Memory B cell (primary cell): Measurements from ENCODE around the gene PDSS2.
A peak's percentile ranks its signal among the peaks of the same experiment; 100 is the strongest.

Source experiments
- ATAC-seq: fragments of 150-1000 bp; cut with Tn5 transposase; 2 replicates; pipeline ENCODE4 v1.10.0; 2021; ENCODE audit warnings: low read depth, mild to moderate bottlenecking, moderate library complexity
- DNase-seq, 2 donors: peaks; one replicate each; pipeline ENCODE4 v3.0.0; 2022; ENCODE audit warnings: low spot score in 2 of 2
- H3K27ac Mint-ChIP-seq: one replicate; pipeline ENCODE4 v1.8.0; 2022; ENCODE audit warnings: mild to moderate bottlenecking, moderate library complexity, mixed read lengths
- H3K27me3 Mint-ChIP-seq: one replicate; pipeline ENCODE4 v1.8.0; 2022; ENCODE audit warnings: mixed read lengths
- H3K36me3 Mint-ChIP-seq: one replicate; pipeline ENCODE4 v1.8.0; 2022; ENCODE audit warnings: mild to moderate bottlenecking, mixed read lengths
- H3K4me1 Mint-ChIP-seq: one replicate; pipeline ENCODE4 v1.8.0; 2022; ENCODE audit warnings: mixed read lengths
- H3K4me3 Mint-ChIP-seq: one replicate; pipeline ENCODE4 v1.8.0; 2022; ENCODE audit warnings: mild to moderate bottlenecking, moderate library complexity, mixed read lengths
- H3K9me3 Mint-ChIP-seq: one replicate; pipeline ENCODE4 v1.8.0; 2022; ENCODE audit warnings: mixed read lengths

PDSS2 gene

GRCh38 chr6:107110200-107110599 is 349.2 kb downstream of the PDSS2 start:
- H3K4me1 Mint-ChIP-seq, result no peaks in the 10 kb centered on the region
- no peaks in the 10 kb centered on the region for H3K36me3 Mint-ChIP-seq
- DNase-seq (no peak), ATAC-seq (no peak)
- H3K4me3 Mint-ChIP-seq, result no peak overlapping the region
- no peaks in the 10 kb centered on the region for H3K27me3 Mint-ChIP-seq
- H3K9me3 Mint-ChIP-seq, result no peaks in the 10 kb centered on the region
- peak overlapping the region; percentile 63 for H3K27ac Mint-ChIP-seq

DNA sequence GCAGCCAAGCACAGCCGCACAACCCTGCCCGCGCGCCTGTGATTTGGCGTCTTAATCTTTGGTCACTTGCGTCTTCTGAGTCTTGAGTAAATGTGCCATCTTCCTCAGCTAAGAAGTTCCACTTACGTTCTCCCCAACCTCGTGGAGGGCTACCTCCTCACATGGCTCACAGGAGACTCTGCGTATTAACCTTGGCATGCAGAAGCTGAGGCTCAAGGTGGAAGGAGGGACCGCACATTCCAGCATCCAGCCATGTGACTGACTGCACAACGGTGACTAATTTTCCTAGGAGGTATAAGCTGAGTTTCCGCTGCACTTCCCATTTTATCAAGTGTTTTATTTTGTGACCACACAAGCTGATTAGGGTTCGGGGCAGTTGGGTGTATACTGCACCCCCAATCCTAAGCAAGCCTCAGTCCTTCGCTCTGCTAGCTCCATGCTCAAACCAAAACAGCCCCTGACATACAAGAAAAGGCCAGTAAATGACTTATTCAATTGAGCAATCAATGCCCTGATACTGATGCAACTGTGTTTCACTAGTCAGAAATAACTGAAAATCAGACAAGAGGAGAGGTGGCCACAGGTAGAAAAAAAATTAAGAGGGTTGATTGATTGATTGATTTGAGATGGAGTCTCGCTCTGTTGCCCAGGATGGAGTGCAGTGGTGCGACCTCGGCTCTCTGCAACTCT is 351.0 kb downstream of the PDSS2 start:
- no peak for DNase-seq
- no peaks in the 10 kb centered on the region for H3K4me1 Mint-ChIP-seq

DNA sequence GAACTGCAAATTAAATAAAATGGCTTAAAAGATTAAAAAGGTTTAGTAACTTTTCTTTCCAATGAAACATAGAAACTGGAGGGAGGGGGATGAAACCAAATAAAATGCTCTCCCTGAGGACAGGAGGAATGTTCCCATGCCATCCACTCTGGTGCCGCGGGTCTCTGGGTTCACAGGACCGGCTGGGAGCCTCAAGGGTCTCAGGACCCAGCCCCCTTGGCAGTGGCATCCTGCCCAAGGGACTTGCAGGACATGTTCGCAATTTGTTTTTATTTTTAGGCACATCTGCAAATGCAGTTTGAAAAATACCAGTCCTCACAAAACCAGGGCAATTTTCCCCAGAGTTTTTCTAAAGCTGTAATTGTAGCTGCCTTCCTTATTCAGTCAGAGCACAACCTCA is 351.6 kb downstream of the PDSS2 start:
- DNase-seq (no peak), ATAC-seq (no peak)
- Mint-ChIP-seq H3K36me3 (no peaks in the 10 kb centered on the region), H3K4me1 (no peaks in the 10 kb centered on the region), H3K27me3 (no peaks in the 10 kb centered on the region), H3K9me3 (no peaks in the 10 kb centered on the region), H3K27ac (no peak overlapping the region), H3K4me3 (no peak overlapping the region)

More for the DNA sequence above, 351.0 kb downstream of the PDSS2 start:
- Mint-ChIP-seq H3K36me3 (no peaks in the 10 kb centered on the region), H3K27ac (no peak overlapping the region), H3K4me3 (no peak overlapping the region), H3K9me3 (no peaks in the 10 kb centered on the region), H3K27me3 (no peaks in the 10 kb centered on the region)
- ATAC-seq, result no peak

GRCh38 chr6:107106165-107106564 is 353.2 kb downstream of the PDSS2 start:
- no peaks in the 10 kb centered on the region for H3K9me3 Mint-ChIP-seq
- H3K4me1 Mint-ChIP-seq, result peaks cover 3% of the 10 kb centered on the region
- H3K36me3 Mint-ChIP-seq, result no peaks in the 10 kb centered on the region
- H3K27me3 Mint-ChIP-seq, result no peaks in the 10 kb centered on the region
- DNase-seq, result no peak
- no peak for ATAC-seq
- H3K27ac Mint-ChIP-seq, result no peak overlapping the region
- no peak overlapping the region for H3K4me3 Mint-ChIP-seq

DNA sequence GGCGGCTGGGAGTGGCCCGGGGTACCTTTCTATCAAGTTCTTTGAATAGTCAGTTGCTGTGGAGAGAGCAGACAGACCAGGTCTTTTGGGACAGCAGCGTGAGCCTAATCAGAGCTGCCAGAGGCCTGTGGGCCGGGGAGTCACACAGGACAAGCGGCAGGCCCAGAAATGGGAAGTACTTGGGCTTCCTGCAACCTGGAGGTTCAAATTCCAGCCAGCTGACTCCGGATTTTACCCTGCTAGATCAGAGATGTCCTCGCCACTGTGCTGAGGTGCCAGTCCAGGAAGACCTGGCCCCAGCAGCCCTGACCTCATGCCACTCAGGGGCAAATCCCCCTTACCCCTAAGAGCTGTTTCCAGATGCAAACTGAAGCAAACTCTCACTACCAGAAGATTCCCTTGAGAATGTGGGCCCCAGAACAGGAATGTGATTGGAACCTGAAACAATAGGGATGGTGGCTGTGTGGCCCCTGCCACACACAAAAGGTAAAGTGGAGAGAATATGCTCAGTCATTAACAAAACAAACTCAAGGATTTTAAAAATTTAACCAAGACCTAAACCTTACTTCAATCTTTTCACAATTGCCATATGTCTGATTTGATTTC is 353.8 kb downstream of the PDSS2 start:
- Mint-ChIP-seq H3K36me3 (no peaks in the 10 kb centered on the region), H3K4me1 (peaks cover 3% of the 10 kb centered on the region), H3K27ac (no peak overlapping the region), H3K4me3 (no peak overlapping the region), H3K9me3 (no peaks in the 10 kb centered on the region), H3K27me3 (no peaks in the 10 kb centered on the region)
- DNase-seq (no peak), ATAC-seq (no peak)

GRCh38 chr6:107103082-107103481 is 356.3 kb downstream of the PDSS2 start:
- Mint-ChIP-seq H3K4me1 (peaks cover 9% of the 10 kb centered on the region), H3K9me3 (no peaks in the 10 kb centered on the region), H3K27ac (no peak overlapping the region), H3K4me3 (no peak overlapping the region), H3K36me3 (no peaks in the 10 kb centered on the region), H3K27me3 (no peaks in the 10 kb centered on the region)
- DNase-seq (no peak), ATAC-seq (no peak)
